Measurements from ENCODE around the gene AFMID.

DNA sequence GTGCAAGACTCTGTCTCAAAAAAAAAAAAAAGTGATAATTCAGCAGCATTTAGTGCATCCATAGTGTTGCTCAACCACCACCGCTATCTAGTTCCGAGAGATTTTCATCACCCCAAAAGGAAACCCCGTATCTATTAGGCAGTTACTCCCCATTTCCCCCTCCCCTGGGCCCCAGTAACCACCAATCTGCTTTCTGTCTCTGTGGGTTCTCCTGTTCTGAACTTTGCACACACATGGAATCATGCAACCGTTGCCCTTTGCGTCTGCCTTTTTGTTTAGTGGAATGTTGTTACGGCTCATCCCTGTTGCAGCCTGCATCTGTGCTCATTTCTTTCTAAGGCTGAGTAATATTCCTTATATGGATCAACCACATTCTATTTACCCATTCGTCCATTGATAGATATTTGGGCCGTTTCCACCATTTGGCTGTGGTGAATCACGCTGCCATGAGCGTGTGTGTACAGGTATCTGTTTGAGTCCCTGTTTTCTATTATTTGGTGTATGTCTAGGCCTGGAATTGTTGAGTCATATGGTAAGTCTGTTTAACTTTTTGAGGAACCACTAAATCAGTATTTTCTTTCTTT lies 27.5 kb upstream of the AFMID start:
- TF ChIP-seq, protein P1, sequence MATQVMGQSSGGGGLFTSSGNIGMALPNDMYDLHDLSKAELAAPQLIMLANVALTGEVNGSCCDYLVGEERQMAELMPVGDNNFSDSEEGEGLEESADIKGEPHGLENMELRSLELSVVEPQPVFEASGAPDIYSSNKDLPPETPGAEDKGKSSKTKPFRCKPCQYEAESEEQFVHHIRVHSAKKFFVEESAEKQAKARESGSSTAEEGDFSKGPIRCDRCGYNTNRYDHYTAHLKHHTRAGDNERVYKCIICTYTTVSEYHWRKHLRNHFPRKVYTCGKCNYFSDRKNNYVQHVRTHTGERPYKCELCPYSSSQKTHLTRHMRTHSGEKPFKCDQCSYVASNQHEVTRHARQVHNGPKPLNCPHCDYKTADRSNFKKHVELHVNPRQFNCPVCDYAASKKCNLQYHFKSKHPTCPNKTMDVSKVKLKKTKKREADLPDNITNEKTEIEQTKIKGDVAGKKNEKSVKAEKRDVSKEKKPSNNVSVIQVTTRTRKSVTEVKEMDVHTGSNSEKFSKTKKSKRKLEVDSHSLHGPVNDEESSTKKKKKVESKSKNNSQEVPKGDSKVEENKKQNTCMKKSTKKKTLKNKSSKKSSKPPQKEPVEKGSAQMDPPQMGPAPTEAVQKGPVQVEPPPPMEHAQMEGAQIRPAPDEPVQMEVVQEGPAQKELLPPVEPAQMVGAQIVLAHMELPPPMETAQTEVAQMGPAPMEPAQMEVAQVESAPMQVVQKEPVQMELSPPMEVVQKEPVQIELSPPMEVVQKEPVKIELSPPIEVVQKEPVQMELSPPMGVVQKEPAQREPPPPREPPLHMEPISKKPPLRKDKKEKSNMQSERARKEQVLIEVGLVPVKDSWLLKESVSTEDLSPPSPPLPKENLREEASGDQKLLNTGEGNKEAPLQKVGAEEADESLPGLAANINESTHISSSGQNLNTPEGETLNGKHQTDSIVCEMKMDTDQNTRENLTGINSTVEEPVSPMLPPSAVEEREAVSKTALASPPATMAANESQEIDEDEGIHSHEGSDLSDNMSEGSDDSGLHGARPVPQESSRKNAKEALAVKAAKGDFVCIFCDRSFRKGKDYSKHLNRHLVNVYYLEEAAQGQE (IDR thresholded peaks at IDR 0.05; ENCODE audit: insufficient read depth in 1 of 2, low read depth in 2 of 2, low read length in 2 of 2) = no peak
- no peak for TF ChIP-seq SIN3A (IDR thresholded peaks at IDR 0.05; ENCODE audit: borderline replicate concordance, insufficient read depth, low read length)
- TF ChIP-seq POLR2AphosphoS5 (IDR thresholded peaks at IDR 0.05; ENCODE audit: low read depth, low read length) = no peak
- no peak for TF ChIP-seq TAF1 (IDR thresholded peaks at IDR 0.05; ENCODE audit: borderline replicate concordance, insufficient read depth, low read length)
- TF ChIP-seq FOXP2 (optimal IDR thresholded peaks at IDR 0.05; ENCODE audit: borderline replicate concordance, extremely low read depth, extremely low read length, insufficient read depth) = no peak
